HepG2 (cell line): ENCODE results near the gene CCNI2. TPM values are rescaled to one million over a fixed set of nuclear protein-coding genes. Genes with fewer than 3 reads are reported as not detected.
A peak's percentile ranks its signal among the peaks of the same experiment; 100 is the strongest.

ENCODE experiments used
- ATF3 ChIP-seq: sonication (generic); formaldehyde crosslinking; IDR thresholded peaks from 2 replicates; pipeline ENCODE4 v1.4.0; 2020; ENCODE audit warnings: missing genetic modification reagents
- BCL6 ChIP-seq: IDR thresholded peaks from 2 replicates; pipeline ENCODE4 v1.6.1; 2016; ENCODE audit warnings: missing genetic modification reagents, missing compliant biosample characterization
- ELK4 ChIP-seq: sonication (generic); formaldehyde crosslinking; IDR thresholded peaks from 2 replicates; pipeline ENCODE4 v1.9.0; 2021; ENCODE audit warnings: missing genetic modification reagents, borderline replicate concordance
- GABPB1 ChIP-seq: IDR thresholded peaks from 2 replicates; pipeline ENCODE4 v1.6.1; 2016; ENCODE audit warnings: mild to moderate bottlenecking, missing genetic modification reagents, moderate library complexity, missing compliant biosample characterization
- HDAC1 ChIP-seq: sonication (generic); formaldehyde crosslinking; IDR thresholded peaks from 2 replicates; pipeline ENCODE4 v1.5.1; 2020; ENCODE audit warnings: mild to moderate bottlenecking, missing genetic modification reagents
- HMG20A ChIP-seq: IDR thresholded peaks from 2 replicates; pipeline ENCODE4 v1.6.1; 2016; ENCODE audit warnings: borderline replicate concordance
- ISX ChIP-seq: sonication (generic); formaldehyde crosslinking; conservative IDR thresholded peaks from 2 replicates; pipeline ENCODE4 v1.5.0; 2020; ENCODE audit warnings: missing genetic modification reagents
- MTF1 ChIP-seq: sonication (generic); formaldehyde crosslinking; IDR thresholded peaks from 2 replicates; pipeline ENCODE4 v1.5.0; 2020; ENCODE audit warnings: missing genetic modification reagents
- SETDB1 ChIP-seq: sonication (generic); formaldehyde crosslinking; IDR thresholded peaks from 2 replicates; pipeline ENCODE4 v1.5.1; 2020; ENCODE audit warnings: missing genetic modification reagents, mild to moderate bottlenecking, borderline replicate concordance
- THAP11 ChIP-seq: IDR thresholded peaks from 2 replicates; pipeline ENCODE4 v1.6.1; 2016; ENCODE audit warnings: missing biosample characterization, missing genetic modification reagents
- ZGPAT ChIP-seq: IDR thresholded peaks from 2 replicates; pipeline ENCODE4 v1.6.1; 2016; ENCODE audit warnings: mild to moderate bottlenecking
- ZNF350 ChIP-seq: sonication (generic); formaldehyde crosslinking; IDR thresholded peaks from 2 replicates; pipeline ENCODE4 v1.4.0; 2020; ENCODE audit warnings: mild to moderate bottlenecking, low read depth, missing genetic modification reagents, borderline replicate concordance
- ZNF484 ChIP-seq: sonication (generic); formaldehyde crosslinking; IDR thresholded peaks from 2 replicates; pipeline ENCODE4 v1.5.1; 2020; ENCODE audit warnings: mild to moderate bottlenecking, low read depth, missing genetic modification reagents, borderline replicate concordance
- ZNF589 ChIP-seq: sonication (generic); formaldehyde crosslinking; conservative IDR thresholded peaks from 2 replicates; pipeline ENCODE4 v1.8.0; 2022; ENCODE audit warnings: mild to moderate bottlenecking, moderate library complexity, missing genetic modification reagents
- ZNF687 ChIP-seq: sonication (generic); formaldehyde crosslinking; IDR thresholded peaks from 2 replicates; pipeline ENCODE4 v1.5.1; 2020; ENCODE audit warnings: mild to moderate bottlenecking, missing genetic modification reagents, moderate library complexity
- ZNF703 ChIP-seq: sonication (generic); formaldehyde crosslinking; IDR thresholded peaks from 2 replicates; pipeline ENCODE4 v1.5.1; 2020; ENCODE audit warnings: missing genetic modification reagents, mild to moderate bottlenecking, moderate library complexity, borderline replicate concordance
- ZNF781 ChIP-seq: sonication (generic); formaldehyde crosslinking; IDR thresholded peaks from 2 replicates; pipeline ENCODE4 v1.5.1; 2020; ENCODE audit warnings: borderline replicate concordance, mild to moderate bottlenecking, missing genetic modification reagents; ENCODE audit errors: not compliant biosample characterization
- ZNF891 ChIP-seq: sonication (generic); formaldehyde crosslinking; IDR thresholded peaks from 2 replicates; pipeline ENCODE4 v1.5.0; 2020; ENCODE audit warnings: mild to moderate bottlenecking, missing genetic modification reagents
- polyA plus RNA-seq, 8 experiments: library from polyadenylated mRNA; depleted of rRNA in 3 of 8; stranded (reverse) in 7 of 8; unstranded in 1 of 8; fragments of >200 nt; fragmentation: Illumina TruSeq in 4 of 8; extraction: Trizol in 4 of 8; gene quantifications; 2 replicates each; pipeline versions ENCODE4 v1.2.1 to v1.2.3, GENCODE V29; 2011 to 2016; ENCODE audit warnings: low read depth in 4 of 8, missing spikeins in 1 of 8, mixed read lengths in 1 of 8; ENCODE audit not compliant: insufficient read depth in 1 of 8
- total RNA-seq, 5 experiments: library from RNA; depleted of rRNA; stranded (reverse); fragments of >200 nt; fragmentation: Illumina TruSeq; extraction: Trizol; gene quantifications; 2 replicates each; pipeline ENCODE4 v1.2.3, GENCODE V29; 2016; ENCODE audit warnings: low read depth in 1 of 5
- TF ChIP-seq, protein P1 (sequence below): IDR thresholded peaks from 2 replicates; pipeline ENCODE4 v1.6.1; 2012; ENCODE audit warnings: low read depth, low read length, improper control_type of control experiment

The CCNI2 gene
- total and polyA plus RNA-seq, 2 of the 13 experiments (the other 11 are each of a cell fraction or from before 2014, with no cell fraction given), result not detected

GRCh38 chr5:132777209-132778069, 30.2 kb downstream of the CCNI2 start, which contains the start of gene SEPTIN8 (continued):
- no peak for TF ChIP-seq ATF3 (CRISPR knock-in tag)
- no peak for TF ChIP-seq HMG20A
- TF ChIP-seq SETDB1 (CRISPR knock-in tag), result no peak
- peak; percentile 78 for TF ChIP-seq GABPB1 (CRISPR knock-in tag)
- no peak for TF ChIP-seq ZNF484 (CRISPR knock-in tag)
- 0 out of 2 replicates have a peak, but pooled peaks have one; percentile 12 for TF ChIP-seq BCL6 (CRISPR knock-in tag)
- TF ChIP-seq THAP11 (CRISPR knock-in tag), result peak; percentile 96
- TF ChIP-seq ZNF891 (CRISPR knock-in tag), result no peak
- TF ChIP-seq ISX (CRISPR knock-in tag), result no peak
- no peak for TF ChIP-seq HDAC1 (CRISPR knock-in tag)
- 0 out of 2 replicates have a peak, but pooled peaks have one; percentile 32 for TF ChIP-seq ZNF350
- TF ChIP-seq, protein P1, sequence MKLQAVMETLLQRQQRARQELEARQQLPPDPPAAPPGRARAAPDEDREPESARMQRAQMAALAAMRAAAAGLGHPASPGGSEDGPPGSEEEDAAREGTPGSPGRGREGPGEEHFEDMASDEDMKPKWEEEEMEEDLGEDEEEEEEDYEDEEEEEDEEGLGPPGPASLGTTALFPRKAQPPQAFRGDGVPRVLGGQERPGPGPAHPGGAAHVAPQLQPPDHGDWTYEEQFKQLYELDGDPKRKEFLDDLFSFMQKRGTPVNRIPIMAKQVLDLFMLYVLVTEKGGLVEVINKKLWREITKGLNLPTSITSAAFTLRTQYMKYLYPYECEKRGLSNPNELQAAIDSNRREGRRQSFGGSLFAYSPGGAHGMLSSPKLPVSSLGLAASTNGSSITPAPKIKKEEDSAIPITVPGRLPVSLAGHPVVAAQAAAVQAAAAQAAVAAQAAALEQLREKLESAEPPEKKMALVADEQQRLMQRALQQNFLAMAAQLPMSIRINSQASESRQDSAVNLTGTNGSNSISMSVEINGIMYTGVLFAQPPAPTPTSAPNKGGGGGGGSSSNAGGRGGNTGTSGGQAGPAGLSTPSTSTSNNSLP, result no peak
- TF ChIP-seq ZNF781 (CRISPR knock-in tag), result no peak
- TF ChIP-seq ZNF703 (CRISPR knock-in tag), result no peak
- peak; percentile 40; the same call in 1 of the 2 replicates for TF ChIP-seq ZGPAT
- no peak for TF ChIP-seq MTF1
- no peak for TF ChIP-seq ELK4 (CRISPR knock-in tag)
- peak; percentile 85 for TF ChIP-seq ZNF687 (CRISPR knock-in tag)
- TF ChIP-seq ZNF589, result 0 out of 2 replicates have a peak, but pooled peaks have one; percentile 33
